Brain microvascular endothelial cell (primary cell): ENCODE results near the gene TMPRSS4.

ENCODE experiments used
- DNase-seq: peaks from one replicate; pipeline ENCODE4 v3.0.0-alpha.2; 2020
- H3K27ac ChIP-seq: fragments of 250-450 bp; sonication (Bioruptor Pico); 2 replicates; pipeline ENCODE4 v1.5.1; 2020; ENCODE audit warnings: mild to moderate bottlenecking, moderate library complexity
- H3K27me3 ChIP-seq: fragments of 250-450 bp; sonication (Bioruptor Pico); replicated peaks from 2 replicates; pipeline ENCODE4 v1.5.1; 2020; ENCODE audit warnings: mild to moderate bottlenecking
- H3K36me3 ChIP-seq: fragments of 250-450 bp; sonication (Bioruptor Pico); replicated peaks from 2 replicates; pipeline ENCODE4 v1.5.1; 2020; ENCODE audit warnings: mild to moderate bottlenecking
- H3K4me3 ChIP-seq: 2 replicates; pipeline ENCODE4 v1.5.1; 2011; ENCODE audit warnings: low read depth, mild to moderate bottlenecking, control low read depth, low read length, moderate library complexity
- CTCF ChIP-seq: IDR thresholded peaks from 2 replicates; pipeline ENCODE4 v1.5.1; 2011; ENCODE audit warnings: low read depth, mild to moderate bottlenecking, moderate library complexity, low read length, control low read depth, inconsistent platforms; ENCODE audit errors: missing control alignments
- in situ Hi-C: cut with HindIII; loops from 2 replicates; pipeline ENCODE4 v1.10.0; 2017; ENCODE audit warnings: low sequenced_read_pairs, low pct_ligation_motif_present

The TMPRSS4 gene

GRCh38 chr11:118079491-118079890 is 2.6 kb downstream of the TMPRSS4 start:
- no peak for TF ChIP-seq CTCF
- in situ Hi-C loops: no loop called here
- Histone ChIP-seq H3K27me3 (no peaks in the 10 kb centered on the region), H3K36me3 (no peaks in the 10 kb centered on the region), H3K4me3 (no peak overlapping the region), H3K27ac (no peak overlapping the region)
- DNase-seq: no peak

DNA sequence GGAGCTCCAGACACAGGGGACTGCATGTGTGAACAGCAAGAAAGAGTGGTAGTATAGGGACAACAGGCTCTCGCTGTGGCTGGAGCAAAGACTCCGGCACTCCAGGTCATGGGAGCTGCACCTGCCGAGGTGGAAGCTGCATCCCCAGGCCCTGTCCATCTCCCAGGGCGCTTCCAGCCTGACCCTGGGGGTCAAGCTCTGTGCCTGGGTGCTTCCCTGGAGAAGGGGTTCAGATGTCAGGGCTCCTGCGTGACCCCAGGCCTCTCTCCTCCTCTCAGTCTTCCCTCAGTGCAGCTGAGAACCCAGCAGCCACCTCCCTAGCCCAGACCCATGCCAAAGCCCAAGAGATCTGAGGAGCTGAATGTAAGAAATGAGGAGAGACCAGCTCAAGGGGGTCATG is 3.4 kb downstream of the TMPRSS4 start:
- no peak for TF ChIP-seq CTCF
- Histone ChIP-seq H3K27me3 (no peaks in the 10 kb centered on the region), H3K4me3 (no peak overlapping the region), H3K27ac (no peak overlapping the region), H3K36me3 (no peaks in the 10 kb centered on the region)
- in situ Hi-C loops: no loop called here
- no peak for DNase-seq

GRCh38 chr11:118081241-118081958 is 4.5 kb downstream of the TMPRSS4 start:
- Histone ChIP-seq H3K4me3 (no peak overlapping the region), H3K27me3 (no peaks in the 10 kb centered on the region), H3K36me3 (no peaks in the 10 kb centered on the region), H3K27ac (no peak overlapping the region)
- no peak for TF ChIP-seq CTCF
- in situ Hi-C loops: no loop called here
- DNase-seq: no peak

DNA sequence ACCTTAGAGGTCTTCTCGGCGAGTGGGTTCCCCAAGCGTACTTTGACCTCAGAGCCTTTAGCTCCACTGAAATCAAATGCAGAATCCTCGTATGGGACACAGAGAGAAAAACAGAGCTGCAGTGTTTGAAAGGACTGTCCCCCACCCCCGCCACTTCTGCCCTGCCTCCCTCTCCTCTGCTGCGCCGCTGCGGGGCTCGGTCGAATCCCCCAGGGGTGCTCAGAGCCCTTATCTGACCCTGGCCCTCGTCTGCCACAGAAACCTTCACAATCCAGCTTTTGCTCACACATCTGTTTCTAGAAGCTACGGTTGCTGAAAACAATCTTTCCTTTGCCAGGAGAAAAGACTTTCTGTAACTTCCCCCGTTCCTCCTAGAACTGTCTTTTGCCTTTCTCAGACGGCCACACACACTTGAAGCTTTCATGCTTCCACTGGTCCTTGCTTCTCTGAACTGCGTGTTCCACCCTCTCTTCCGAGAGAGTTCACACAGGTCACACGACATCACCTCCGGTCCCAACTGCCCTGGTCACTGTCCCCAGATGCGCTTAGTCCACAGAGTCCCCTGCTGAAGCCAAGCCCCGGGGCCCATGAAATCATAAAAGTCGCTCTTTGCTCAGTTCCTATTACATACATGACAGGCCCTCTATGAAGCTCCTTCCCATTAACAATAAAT is 6.1 kb downstream of the TMPRSS4 start:
- Histone ChIP-seq H3K36me3 (no peaks in the 10 kb centered on the region), H3K4me3 (no peak overlapping the region), H3K27me3 (no peaks in the 10 kb centered on the region), H3K27ac (no peak overlapping the region)
- TF ChIP-seq CTCF: no peak
- in situ Hi-C loops: no loop called here
- DNase-seq: no peak

- no peak overlapping the region for H3K27ac ChIP-seq
- no peaks in the 10 kb centered on the region for H3K36me3 ChIP-seq
- no peak for TF ChIP-seq CTCF
- no peaks in the 10 kb centered on the region for H3K27me3 ChIP-seq
- DNase-seq: no peak
- H3K4me3 ChIP-seq: no peak overlapping the region
- in situ Hi-C loops: no loop called here
These were observed 7.4 kb downstream of the TMPRSS4 start for GRCh38 chr11:118084247-118084646.
